ENCODE results near the gene BAHD1. TPM values are rescaled to one million over a fixed set of nuclear protein-coding genes. Genes with fewer than 3 reads are reported as not detected.
A peak's percentile ranks its signal among the peaks of the same experiment; 100 is the strongest.

The BAHD1 gene
- total and polyA plus RNA-seq, 2 donors (not counting 1 experiment from before 2014, with no cell fraction given), result 3.3 to 5.6 TPM

- H2AFZ ChIP-seq (ENCODE audit: low read length), result peak overlapping the region; percentile 71
- peaks cover 6% of the 10 kb centered on the region for H3K4me1 ChIP-seq (ENCODE audit: control insufficient read depth, extremely low read depth, insufficient read depth, low read length)
- peaks cover 5% of the 10 kb centered on the region for H3K79me2 ChIP-seq (ENCODE audit: control insufficient read depth, insufficient read depth, low read length)
- no peaks in the 10 kb centered on the region for H3K9me3 ChIP-seq (ENCODE audit: control insufficient read depth, insufficient read depth, low read depth, low read length)
- peak overlapping the region; percentile 52 to 64 (median 60) for H3K4me3 ChIP-seq (replicated peaks in 1 of 4; ENCODE audit: control extremely low read depth in 1 of 4, insufficient read depth in 1 of 4, low read depth in 3 of 4, low read length in 4 of 4)
- peak overlapping the region; percentile 46 for H3K9ac ChIP-seq (ENCODE audit: insufficient read depth, low read length)
- H3K36me3 ChIP-seq (ENCODE audit: control insufficient read depth, insufficient read depth, low read length), result no peaks in the 10 kb centered on the region
- H4K20me1 ChIP-seq (ENCODE audit: control insufficient read depth, extremely low read depth, insufficient read depth, low read length), result peaks cover 3% of the 10 kb centered on the region
- H3K27me3 ChIP-seq (ENCODE audit: control insufficient read depth, insufficient read depth, low read length), result peaks cover 50% of the 10 kb centered on the region
- peak in 1 of 2 donors; percentile 50 for DNase-seq (ENCODE audit: low read depth in 2 of 2)
- H3K4me2 ChIP-seq (ENCODE audit: extremely low read depth, insufficient read depth, low read length), result peak overlapping the region; percentile 97
- H3K27ac ChIP-seq (ENCODE audit: insufficient read depth, low read length), result no peak overlapping the region
- no peak for TF ChIP-seq CTCF (conservative IDR thresholded peaks at IDR 0.05 in 1 of 2, IDR thresholded peaks at IDR 0.05 in 1 of 2; ENCODE audit: low read depth in 1 of 2, low read length in 2 of 2)
- TF ChIP-seq EZH2 (IDR thresholded peaks at IDR 0.05; ENCODE audit: low read length, missing control alignments), result peak; percentile 20
Measured at GRCh38 chr15:40439960-40440742, 602 bp upstream of the BAHD1 start.

GRCh38 chr15:40441565-40442531 is 1.1 kb downstream of the BAHD1 start:
- peak overlapping the region; percentile 80 for H3K4me2 ChIP-seq (ENCODE audit: extremely low read depth, insufficient read depth, low read length)
- TF ChIP-seq EZH2 (IDR thresholded peaks at IDR 0.05; ENCODE audit: low read length, missing control alignments), result no peak
- peak in 1 of 2 donors; percentile 16 for TF ChIP-seq CTCF (conservative IDR thresholded peaks at IDR 0.05 in 1 of 2, IDR thresholded peaks at IDR 0.05 in 1 of 2; ENCODE audit: low read depth in 1 of 2, low read length in 2 of 2)
- H4K20me1 ChIP-seq (ENCODE audit: control insufficient read depth, extremely low read depth, insufficient read depth, low read length), result peaks cover 3% of the 10 kb centered on the region
- peaks cover 10% of the 10 kb centered on the region for H3K79me2 ChIP-seq (ENCODE audit: control insufficient read depth, insufficient read depth, low read length)
- no peak for DNase-seq (ENCODE audit: low read depth in 2 of 2)
- peaks cover 33% of the 10 kb centered on the region for H3K27me3 ChIP-seq (ENCODE audit: control insufficient read depth, insufficient read depth, low read length)
- H3K4me3 ChIP-seq (replicated peaks in 1 of 4; ENCODE audit: control extremely low read depth in 1 of 4, insufficient read depth in 1 of 4, low read depth in 3 of 4, low read length in 4 of 4), result peak overlapping the region; percentile 46 to 73 (median 68)
- H3K36me3 ChIP-seq (ENCODE audit: control insufficient read depth, insufficient read depth, low read length), result no peaks in the 10 kb centered on the region
- peak overlapping the region; percentile 58 for H3K9ac ChIP-seq (ENCODE audit: insufficient read depth, low read length)
- H3K4me1 ChIP-seq (ENCODE audit: control insufficient read depth, extremely low read depth, insufficient read depth, low read length), result peaks cover 11% of the 10 kb centered on the region
- no peak overlapping the region for H3K27ac ChIP-seq (ENCODE audit: insufficient read depth, low read length)
- H2AFZ ChIP-seq (ENCODE audit: low read length), result no peak overlapping the region
- H3K9me3 ChIP-seq (ENCODE audit: control insufficient read depth, insufficient read depth, low read depth, low read length), result no peaks in the 10 kb centered on the region

- Histone ChIP-seq H3K27ac (ENCODE audit: insufficient read depth, low read length) (no peak overlapping the region), H3K27me3 (ENCODE audit: control insufficient read depth, insufficient read depth, low read length) (peaks cover 19% of the 10 kb centered on the region), H3K36me3 (ENCODE audit: control insufficient read depth, insufficient read depth, low read length) (no peaks in the 10 kb centered on the region), H2AFZ (ENCODE audit: low read length) (no peak overlapping the region), H3K4me1 (ENCODE audit: control insufficient read depth, extremely low read depth, insufficient read depth, low read length) (peaks cover 11% of the 10 kb centered on the region), H3K9ac (ENCODE audit: insufficient read depth, low read length) (no peak overlapping the region), H4K20me1 (ENCODE audit: control insufficient read depth, extremely low read depth, insufficient read depth, low read length) (peaks cover 3% of the 10 kb centered on the region), H3K79me2 (ENCODE audit: control insufficient read depth, insufficient read depth, low read length) (peaks cover 10% of the 10 kb centered on the region), H3K4me3 (replicated peaks in 1 of 4; ENCODE audit: control extremely low read depth in 1 of 4, insufficient read depth in 1 of 4, low read depth in 3 of 4, low read length in 4 of 4) (no peak overlapping the region), H3K9me3 (ENCODE audit: control insufficient read depth, insufficient read depth, low read depth, low read length) (no peaks in the 10 kb centered on the region), H3K4me2 (ENCODE audit: extremely low read depth, insufficient read depth, low read length) (no peak overlapping the region)
- no peak for TF ChIP-seq EZH2 (IDR thresholded peaks at IDR 0.05; ENCODE audit: low read length, missing control alignments)
- TF ChIP-seq CTCF (conservative IDR thresholded peaks at IDR 0.05 in 1 of 2, IDR thresholded peaks at IDR 0.05 in 1 of 2; ENCODE audit: low read depth in 1 of 2, low read length in 2 of 2), result no peak
- DNase-seq (ENCODE audit: low read depth in 2 of 2), result no peak
Measured at GRCh38 chr15:40443255-40443654, 2.5 kb downstream of the BAHD1 start.

Data from fibroblast of lung (primary cell).